ENCODE measurements around the gene OR6N2. TPM values are rescaled to one million over a fixed set of nuclear protein-coding genes. Genes with fewer than 3 reads are reported as not detected.

Gene OR6N2
- total RNA-seq, 1 experiment from 2014 or later: not detected

- Histone ChIP-seq H3K9ac (ENCODE audit: extremely low read depth, insufficient read length, low read length) (no peak overlapping the region), H4K5ac (ENCODE audit: insufficient read length, low read depth, low read length) (no peak overlapping the region), H2BK15ac (ENCODE audit: low read depth, low read length) (no peak overlapping the region), H2AK5ac (ENCODE audit: insufficient read length, low read length) (no peak overlapping the region), H3K14ac (ENCODE audit: insufficient read depth, low read length) (no peak overlapping the region), H3K18ac (ENCODE audit: insufficient read length, low read depth, low read length) (no peak overlapping the region), H3K4me2 (ENCODE audit: insufficient read depth, insufficient read length, low read length) (no peak overlapping the region), H3K56ac (ENCODE audit: insufficient read length, low read depth, low read length) (no peak overlapping the region), H3K27me3 (ENCODE audit: insufficient read depth, low read length) (no peaks in the 10 kb centered on the region), H4K20me1 (ENCODE audit: control insufficient read depth, insufficient read depth, insufficient read length) (no peaks in the 10 kb centered on the region), H3T11ph (ENCODE audit: low read length) (no peak overlapping the region), H3K4me1 (ENCODE audit: insufficient read depth, low read length) (no peaks in the 10 kb centered on the region), H3K9me3 (ENCODE audit: control insufficient read depth, low read depth, low read length) (no peaks in the 10 kb centered on the region), H2AFZ (ENCODE audit: low read length) (no peak overlapping the region), H3K23me2 (ENCODE audit: insufficient read length, low read depth, low read length, poor library complexity, severe bottlenecking) (no peaks in the 10 kb centered on the region), H3K79me1 (ENCODE audit: insufficient read depth, low read depth, low read length, poor library complexity, severe bottlenecking) (no peaks in the 10 kb centered on the region), H2BK20ac (ENCODE audit: low read depth, low read length, poor library complexity, severe bottlenecking) (no peak overlapping the region), H4K8ac (replicated peaks; ENCODE audit: insufficient read length, low read depth, low read length) (no peak overlapping the region), H3K23ac (ENCODE audit: insufficient read length, low read depth, low read length) (no peak overlapping the region), H2BK12ac (ENCODE audit: insufficient read length, low read depth, low read length) (no peak overlapping the region), H4K91ac (ENCODE audit: insufficient read length, low read depth, low read length) (no peak overlapping the region), H2BK5ac (ENCODE audit: insufficient read length, low read length) (no peak overlapping the region), H3K79me2 (ENCODE audit: insufficient read depth, low read length) (no peaks in the 10 kb centered on the region), H3K27ac (ENCODE audit: insufficient read length, low read depth, low read length) (no peak overlapping the region), H3K4ac (ENCODE audit: low read depth, low read length) (no peak overlapping the region), H2BK120ac (ENCODE audit: low read depth, low read length, poor library complexity, severe bottlenecking) (no peak overlapping the region)
- WGBS (ENCODE audit: extremely low coverage, insufficient read length, low lambda C conversion rate): no CpG with 5 or more reads among the region's 7 CpGs
- Mint-ChIP-seq H3K36me3 (ENCODE audit: insufficient read depth in 1 of 3, low read depth in 3 of 3) (peaks cover 0 to 9% (median 0%) of the 10 kb centered on the region in 3 experiments; a peak in 1 of 7 replicates), H3K27me3 (ENCODE audit: low read depth) (no peaks in the 10 kb centered on the region), H3K27ac (no peak overlapping the region; a peak in 2 of 7 replicates), H3K4me3 (no peak overlapping the region), H3K4me1 (no peaks in the 10 kb centered on the region), H3K9me3 (peaks cover 12 to 14% of the 10 kb centered on the region in 2 experiments; a peak in 4 of 5 replicates)
- no peak for DNase-seq
- no peak for TF ChIP-seq CTCF (conservative IDR thresholded peaks at IDR 0.05)
These were observed 38.7 kb upstream of the OR6N2 start for GRCh38 chr1:158819461-158820443.

Measured in H9 (cell line).